GM18505 (cell line): ENCODE measurements around the gene MUC5B.

Source experiments
- ATAC-seq: cut with Tn5 transposase; IDR thresholded peaks from one replicate; pipeline ENCODE4 v1.9.1; 2021; ENCODE audit not compliant: unreplicated experiment
- POLR2A ChIP-seq: IDR thresholded peaks from 4 replicates; pipeline ENCODE4 v1.6.1; 2011; ENCODE audit warnings: borderline replicate concordance; ENCODE audit not compliant: insufficient read depth, insufficient read length; ENCODE audit errors: extremely low read depth

MUC5B gene

DNA sequence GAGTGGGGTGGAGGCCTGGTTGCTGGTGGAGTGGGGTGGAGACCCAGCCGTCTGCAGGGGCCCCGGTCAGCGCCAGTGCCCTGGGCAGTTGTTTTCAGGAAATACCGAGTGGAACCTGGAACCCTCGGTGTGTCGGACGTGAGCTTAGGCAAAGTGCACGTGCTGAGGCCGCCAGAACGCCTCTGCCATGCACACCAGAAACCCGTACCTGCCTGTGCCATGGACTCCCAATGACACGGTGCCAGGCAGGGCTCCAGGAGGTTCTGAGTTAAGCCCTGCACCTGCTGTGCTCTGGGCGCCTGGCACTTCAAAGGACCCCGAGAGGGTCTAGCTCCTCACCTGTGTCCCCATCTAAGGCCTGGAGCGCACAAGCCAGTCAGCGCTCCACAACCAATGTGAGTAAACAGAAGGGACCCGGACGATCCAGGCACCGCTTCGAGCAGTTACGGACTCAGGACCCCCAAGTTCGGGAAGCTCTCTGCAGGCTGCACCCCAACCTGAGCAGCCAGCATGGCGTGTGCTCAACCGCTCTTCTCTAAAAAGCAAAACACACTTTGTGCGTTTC lies 74.2 kb downstream of the MUC5B start:
- TF ChIP-seq POLR2A: no peak
- no peak for ATAC-seq

DNA sequence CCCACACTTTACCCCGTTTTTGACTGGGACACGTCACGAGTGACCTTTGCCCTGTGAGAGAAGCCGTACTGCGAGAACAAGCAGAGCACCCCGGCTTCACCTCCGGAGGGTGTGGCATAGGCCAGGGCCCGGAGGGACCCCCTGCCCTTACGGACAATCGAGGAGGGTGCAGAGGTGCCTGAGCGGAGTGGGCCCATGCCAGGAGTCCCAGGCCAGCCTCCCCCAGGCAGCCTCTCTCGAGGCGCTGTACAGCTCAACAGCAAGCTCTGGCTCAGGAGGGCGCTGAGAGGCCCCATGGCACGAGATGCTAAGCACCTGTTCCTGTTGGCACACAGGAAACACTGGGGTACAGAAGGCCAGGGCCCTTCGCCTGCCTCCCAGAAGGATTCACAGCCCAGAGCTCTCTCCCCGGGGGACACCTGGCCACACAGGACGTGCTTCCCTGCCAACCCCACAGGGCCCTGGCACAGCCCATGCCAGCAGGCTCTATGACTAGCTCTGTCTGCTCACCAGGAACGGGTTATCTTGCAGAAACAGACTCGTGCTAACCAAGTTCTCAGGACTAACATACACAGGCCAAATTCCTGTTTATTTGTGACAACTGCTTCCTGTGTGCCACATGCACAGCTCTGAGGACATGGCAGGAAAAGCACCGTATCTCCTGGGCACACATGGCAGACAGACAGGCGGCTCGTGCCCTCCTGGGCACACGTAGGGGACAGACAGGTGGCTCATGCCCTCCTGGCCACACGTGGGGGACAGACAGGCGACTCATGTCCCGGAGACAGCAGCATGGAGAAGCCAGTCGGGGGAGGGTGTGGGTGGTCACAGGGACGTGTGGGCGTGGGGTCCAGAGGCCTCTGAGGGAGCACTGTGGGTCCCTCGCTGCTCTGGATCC lies 75.0 kb downstream of the MUC5B start:
- TF ChIP-seq POLR2A: no peak
- ATAC-seq: no peak

DNA sequence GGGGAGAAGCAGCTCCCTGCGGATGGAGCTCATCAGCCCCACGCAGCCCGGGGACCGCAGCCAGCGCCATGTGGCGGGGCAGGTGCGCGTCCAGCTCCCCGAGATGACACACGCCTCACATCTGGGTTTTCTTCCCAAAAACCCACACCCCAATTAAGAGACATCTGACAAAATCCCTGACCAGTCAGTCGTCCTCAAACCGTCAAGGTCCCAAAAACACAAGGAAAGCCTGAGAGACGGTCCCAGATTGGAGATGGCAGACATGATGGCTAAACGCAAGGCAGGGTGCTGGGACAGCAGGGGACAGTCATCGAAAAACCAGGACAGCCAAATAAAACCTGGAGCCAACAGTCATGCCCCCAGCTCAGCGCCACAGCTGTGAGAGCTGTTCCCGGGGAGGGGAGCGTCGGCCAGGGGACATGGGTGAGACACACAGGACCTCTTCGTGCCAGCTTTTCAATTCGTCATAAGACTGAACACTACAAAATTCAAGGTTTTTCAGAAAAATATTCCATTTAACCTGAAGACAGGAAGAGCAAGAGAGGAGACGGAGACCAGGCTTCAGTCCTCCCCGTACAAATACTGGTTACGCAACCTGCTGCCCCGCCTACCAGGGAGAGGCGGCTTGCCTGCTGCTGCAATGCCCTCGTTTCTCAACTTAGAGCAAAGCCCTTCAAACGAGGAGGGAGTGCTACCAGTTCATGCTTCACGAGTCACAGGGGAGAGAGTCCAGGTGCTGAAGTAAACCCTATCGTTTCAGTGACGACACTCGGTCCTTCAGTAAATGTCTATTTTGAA lies 76.0 kb downstream of the MUC5B start:
- no peak for ATAC-seq
- TF ChIP-seq POLR2A: no peak

GRCh38 chr11:1299621-1300020 lies 76.8 kb downstream of the MUC5B start:
- no peak for ATAC-seq
- no peak for TF ChIP-seq POLR2A

GRCh38 chr11:1300121-1300520 lies 77.3 kb downstream of the MUC5B start:
- no peak for ATAC-seq
- TF ChIP-seq POLR2A: no peak

DNA sequence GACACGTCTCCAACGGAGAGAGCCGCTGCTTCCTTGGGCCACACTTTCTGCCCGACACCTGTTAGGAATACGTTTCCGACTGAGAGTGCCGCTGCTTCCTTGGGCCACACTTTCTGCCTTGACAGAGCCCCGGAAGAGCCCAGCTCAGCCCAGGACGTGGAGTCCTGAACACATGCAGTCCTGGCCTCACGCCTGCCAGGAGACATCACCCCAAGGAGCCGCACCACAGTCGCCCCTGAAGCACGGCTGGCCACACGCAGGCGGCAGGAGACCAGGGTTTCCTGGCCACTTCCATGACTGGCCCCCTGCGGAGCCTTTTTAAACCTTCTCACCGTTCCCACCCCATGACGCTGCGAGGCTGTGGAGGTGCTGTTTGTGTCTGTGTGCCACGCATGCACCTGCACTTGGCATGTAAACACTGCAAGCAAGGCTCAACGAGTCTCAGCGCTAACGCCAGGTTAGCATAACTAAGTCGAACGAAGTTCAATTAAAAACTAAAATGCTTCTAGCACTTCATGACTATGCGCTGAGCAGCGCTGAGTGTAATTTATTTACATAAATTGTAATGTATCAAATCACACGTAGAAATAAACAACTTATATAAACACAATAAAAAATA lies 77.8 kb downstream of the MUC5B start:
- ATAC-seq: no peak
- TF ChIP-seq POLR2A: no peak

- TF ChIP-seq POLR2A: no peak
- ATAC-seq: no peak
Observed at GRCh38 chr11:1301220-1302000, 78.5 kb downstream of the MUC5B start.

- ATAC-seq: no peak
- no peak for TF ChIP-seq POLR2A
Observed at GRCh38 chr11:1302041-1302460, 79.2 kb downstream of the MUC5B start.

DNA sequence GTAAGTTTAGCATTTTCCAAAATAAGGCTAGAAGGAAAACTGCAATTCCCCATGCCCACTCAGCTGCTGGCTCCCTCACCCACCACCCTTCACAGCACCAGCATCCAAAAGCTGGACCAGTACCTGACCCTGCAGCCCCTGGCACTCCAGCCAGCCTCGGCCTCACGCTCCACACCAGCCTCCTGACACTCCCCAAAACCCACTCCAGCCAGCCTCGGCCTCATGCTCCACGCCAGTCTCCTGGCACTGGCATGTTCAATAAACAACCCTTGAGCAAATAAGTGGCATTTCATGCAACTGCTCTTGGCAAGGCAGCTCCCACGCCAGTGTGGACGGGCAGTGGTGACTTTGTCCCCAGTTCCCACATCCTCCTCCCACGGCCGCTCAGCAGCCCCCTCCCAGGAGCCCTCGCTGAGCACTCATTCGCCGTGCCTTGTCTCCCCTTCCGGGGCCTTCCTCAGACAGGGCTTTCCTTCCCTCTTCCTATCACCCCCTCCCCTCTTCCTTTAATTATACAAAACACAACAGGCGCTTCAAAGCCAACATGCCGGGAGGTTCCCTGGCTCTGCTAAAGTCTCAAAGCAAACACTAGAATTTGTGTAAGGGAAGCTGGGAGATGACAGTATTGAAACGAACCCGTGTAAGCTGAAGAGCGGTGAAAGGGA lies 79.7 kb downstream of the MUC5B start:
- no peak for ATAC-seq
- TF ChIP-seq POLR2A: no peak

DNA sequence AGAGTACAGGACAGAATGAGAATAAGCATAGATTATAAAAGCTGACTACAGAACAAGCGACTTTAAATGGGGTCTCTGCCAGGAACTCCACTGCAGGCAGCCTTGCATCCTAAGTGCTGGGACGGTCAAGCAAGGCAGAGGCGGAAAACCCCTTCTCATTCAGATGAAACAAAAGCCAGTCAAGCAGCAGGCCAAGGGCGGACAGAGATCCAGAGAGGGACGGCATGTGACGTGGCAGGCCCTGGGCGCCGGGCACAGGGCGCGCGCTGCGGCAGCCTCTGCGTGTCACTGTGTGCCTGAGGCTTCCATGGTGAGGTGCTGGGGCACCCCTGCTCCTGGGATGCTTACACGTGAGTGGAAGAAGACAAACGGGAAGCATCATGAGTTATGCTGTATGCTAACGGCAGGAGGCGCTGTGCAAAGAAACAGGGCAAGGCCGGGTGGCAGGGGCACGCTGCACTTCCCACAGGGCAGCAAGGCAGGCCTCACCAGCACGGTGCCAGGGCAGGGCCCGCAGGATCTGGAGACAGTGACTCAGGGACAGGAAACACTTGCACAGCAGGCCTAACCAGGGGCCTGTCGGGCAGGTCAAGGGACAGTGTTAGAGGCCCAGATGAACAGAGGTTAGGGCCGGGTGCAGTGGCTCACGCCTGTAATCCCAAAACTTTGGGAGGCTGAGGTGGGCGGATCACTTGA lies 80.4 kb downstream of the MUC5B start:
- ATAC-seq: no peak
- no peak for TF ChIP-seq POLR2A

DNA sequence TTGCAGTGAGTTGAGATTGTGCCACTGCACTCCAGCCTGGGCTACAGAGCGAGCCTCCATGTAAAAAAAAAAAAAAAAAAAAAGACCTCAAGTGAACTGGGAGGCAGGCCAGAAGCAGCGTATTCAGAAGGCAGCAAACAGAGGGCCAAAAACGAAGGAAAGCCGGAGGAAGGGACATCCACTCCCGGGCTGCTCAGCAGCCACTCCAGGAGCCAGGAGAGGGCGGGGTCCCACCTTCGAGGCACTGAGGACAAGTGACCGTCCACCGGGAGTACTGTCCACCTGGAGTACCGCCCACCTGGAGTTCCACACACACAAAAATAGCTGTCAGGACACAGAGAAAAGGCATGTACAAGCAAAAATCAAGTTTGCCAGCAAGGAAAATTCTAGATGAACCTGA lies 81.1 kb downstream of the MUC5B start:
- no peak for TF ChIP-seq POLR2A
- no peak for ATAC-seq
